Activated CD8-positive, alpha-beta memory T cell treated with anti-CD3 and anti-CD28 coated beads, Interleukin-2, amount 50 U/mL, for 24 hours (primary cell): ENCODE data around the gene CARNS1.

Experiments
- DNase-seq: peaks from one replicate; pipeline ENCODE4 v3.0.0-alpha.2; 2020; ENCODE audit errors: extremely low read depth

CARNS1 gene, protein sequence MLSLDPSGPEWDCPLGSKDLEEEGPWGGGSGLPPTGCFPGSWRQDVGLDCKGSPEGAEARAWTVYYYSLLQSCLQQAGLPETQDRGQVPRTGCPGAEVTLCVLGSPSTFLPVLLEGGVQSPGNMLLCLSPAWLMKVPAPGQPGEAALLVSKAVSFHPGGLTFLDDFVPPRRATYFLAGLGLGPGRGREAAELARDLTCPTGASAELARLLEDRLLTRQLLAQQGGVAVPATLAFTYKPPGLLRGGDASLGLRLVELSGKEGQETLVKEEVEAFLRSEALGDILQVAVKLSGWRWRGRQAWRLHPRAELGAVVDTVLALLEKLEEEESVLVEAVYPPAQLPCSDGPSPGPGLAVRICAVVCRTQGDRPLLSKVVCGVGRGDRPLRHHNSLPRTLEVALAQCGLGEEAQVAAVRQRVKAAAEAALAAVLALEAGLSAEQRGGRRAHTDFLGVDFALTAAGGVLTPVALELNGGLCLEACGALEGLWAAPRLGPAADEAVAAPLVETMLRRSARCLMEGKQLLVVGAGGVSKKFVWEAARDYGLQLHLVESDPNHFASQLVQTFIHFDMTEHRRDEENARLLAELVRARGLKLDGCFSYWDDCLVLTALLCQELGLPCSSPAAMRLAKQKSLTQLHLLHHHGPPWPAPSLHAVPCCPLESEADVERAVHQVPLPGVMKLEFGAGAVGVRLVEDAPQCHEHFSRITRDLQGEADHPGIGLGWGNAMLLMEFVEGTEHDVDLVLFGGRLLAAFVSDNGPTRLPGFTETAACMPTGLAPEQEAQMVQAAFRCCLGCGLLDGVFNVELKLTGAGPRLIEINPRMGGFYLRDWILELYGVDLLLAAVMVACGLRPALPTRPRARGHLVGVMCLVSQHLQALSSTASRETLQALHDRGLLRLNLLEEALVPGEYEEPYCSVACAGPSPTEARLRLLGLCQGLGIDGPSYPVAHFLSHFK

DNA sequence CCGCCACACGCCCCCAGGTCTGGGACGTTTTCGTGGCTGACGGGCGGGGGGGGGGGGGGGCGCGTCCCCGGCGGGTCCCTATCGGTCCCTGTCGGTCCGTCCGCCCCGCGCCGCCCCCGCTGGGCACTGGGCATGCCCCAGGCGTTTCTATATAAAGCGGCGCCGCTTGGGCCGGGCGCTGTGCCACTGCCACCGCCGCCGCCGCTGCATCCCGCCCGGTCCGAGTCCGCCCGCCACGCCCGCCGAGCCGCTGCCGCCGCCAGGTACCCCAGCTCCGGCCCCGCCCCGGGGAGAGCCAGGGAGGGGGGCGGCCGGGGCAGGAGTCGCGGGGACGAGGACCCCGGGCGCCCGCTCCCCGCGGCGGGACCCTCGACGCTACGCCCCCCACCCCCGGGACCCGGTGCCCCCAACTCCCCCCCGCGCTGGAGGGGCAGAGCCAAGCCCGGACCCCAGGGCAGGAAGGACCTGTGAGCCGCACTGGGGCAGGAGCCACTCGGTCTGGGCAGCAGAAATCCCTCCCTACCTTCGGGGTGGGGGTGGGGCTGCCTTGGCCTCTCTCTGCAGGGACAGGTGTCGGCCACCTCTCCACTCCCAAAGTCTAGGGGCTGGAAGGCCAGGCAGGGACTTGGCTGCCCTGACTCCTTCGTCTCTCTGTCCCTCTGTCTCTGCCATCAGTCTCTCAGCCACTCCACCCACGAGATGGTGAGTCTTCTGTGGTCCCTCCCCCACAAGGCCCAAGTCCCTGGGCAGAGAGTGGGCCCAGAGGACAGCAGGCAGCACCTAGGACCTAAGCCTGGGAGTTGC is at the start of gene CARNS1:
Gene CARNS1 (plus strand): TSS at position 178 of the 804 bp plus-strand sequence. CDS start 522 bp downstream, at position 700.
- DNase-seq: no peak

DNA sequence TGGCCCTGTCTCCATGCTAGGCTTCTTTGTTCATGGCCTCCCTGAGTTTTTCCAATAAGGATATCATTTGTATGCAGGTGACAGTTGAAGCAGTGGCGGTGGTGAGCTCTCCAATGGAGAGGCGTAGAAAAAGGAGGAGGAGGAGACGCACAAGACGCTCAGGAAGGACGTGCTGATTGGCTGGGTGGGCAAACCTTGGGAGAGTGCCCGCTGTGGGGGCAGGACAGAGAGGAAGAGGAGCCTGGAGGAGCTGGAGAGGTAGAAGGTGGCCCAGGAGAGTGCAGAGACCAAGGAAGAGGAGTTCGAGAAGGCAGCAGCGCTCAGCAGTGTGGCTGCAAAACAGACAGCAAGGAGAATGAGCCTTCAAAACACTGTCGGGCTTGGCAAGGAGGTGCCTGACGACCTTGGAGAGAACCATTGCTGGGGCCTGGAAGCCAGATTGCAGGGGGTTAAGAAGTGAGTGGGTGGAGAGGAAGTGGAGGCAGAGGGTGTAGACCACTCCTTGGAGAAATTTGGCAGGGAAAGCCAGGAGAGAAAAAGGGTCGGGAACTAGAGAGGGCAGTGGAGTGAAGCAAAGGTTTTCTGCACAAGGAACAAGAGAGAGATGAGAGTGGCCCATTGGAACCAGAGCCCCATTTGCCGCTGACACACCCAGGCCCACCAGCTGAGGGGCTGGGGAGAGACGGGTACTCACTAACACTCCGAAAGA is 49.6 kb upstream of the CARNS1 start:
- DNase-seq: no peak

DNA sequence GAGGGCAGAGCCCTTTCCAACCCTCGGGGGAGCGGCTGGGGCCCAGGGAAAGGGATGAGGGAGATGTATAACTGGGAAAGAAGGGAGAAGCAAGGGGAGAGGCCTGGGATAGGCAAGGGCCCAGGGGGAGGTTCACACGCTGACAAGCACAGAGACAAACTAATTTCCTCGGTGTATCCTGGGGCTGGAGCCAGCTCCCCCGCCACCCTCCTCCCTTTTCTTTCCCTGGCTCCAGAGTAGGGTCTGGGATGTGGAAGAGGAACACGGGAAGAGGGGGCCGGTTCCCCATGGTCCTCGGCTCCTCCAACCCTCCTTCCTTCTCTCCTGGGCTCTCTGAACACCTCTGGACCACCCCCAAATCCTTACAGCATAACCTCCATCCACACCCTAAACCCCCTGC is 48.9 kb upstream of the CARNS1 start:
- DNase-seq: no peak

DNA sequence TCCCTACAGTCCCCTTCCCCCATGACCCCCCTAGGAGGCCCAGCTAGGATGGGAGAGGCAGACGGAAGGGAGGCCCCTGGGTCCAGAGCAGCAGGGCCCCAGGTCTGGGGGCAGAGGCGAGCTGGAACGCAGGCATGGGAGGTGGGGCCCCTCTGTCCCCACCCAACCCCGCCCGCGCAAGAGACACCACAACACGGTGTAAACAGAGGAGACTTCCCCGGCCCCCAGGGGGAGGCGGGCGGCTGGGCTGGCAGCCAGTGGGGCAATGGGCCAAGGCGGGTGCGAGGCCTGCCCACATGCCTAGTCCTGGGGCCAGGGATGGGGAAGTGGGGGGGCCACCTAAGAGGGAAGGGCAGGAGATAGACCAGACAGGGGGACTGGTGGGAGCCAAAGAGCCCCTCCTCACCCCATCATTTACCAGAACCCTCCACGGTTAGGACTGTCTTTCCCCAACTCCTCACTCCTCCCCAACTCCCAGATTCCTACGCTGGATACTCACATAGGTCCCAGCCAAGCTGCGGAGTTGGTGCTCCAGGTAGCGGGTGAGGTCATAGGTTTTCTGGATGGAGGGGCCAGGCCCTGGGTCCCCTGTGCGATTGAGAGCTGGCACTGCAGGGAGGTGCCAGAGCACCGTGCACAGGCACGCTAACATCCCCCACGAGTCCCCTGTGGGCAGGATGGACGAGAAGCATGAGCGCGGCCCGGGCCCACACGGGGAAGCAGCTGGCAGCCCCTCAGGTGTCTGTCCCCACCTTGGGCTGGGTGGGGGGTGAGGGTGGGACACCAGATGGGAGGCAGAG is 48.3 kb upstream of the CARNS1 start:
- DNase-seq: no peak

DNA sequence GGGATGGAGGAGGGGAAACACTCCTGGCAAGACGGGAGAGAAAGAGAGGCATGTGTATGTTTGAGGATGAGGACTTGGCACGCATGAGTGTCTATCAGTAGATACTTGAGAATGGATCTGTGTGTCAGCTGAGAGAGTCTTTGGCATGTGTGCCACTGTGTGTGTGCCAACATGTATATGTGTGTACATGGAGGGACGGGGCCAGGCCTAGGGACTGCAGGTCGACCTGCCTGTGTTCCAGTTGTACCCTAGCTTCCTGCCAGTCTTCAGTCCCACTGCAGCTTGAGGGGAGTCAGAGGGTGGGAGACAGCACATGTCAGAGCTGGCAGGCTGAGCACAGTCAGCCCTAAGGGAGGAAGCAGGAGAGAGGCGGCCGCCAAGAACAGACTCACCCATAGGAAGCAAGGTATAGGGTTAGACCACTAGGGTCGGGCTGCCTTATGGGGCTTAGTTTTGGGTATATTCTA is 47.7 kb upstream of the CARNS1 start:
- DNase-seq: no peak

DNA sequence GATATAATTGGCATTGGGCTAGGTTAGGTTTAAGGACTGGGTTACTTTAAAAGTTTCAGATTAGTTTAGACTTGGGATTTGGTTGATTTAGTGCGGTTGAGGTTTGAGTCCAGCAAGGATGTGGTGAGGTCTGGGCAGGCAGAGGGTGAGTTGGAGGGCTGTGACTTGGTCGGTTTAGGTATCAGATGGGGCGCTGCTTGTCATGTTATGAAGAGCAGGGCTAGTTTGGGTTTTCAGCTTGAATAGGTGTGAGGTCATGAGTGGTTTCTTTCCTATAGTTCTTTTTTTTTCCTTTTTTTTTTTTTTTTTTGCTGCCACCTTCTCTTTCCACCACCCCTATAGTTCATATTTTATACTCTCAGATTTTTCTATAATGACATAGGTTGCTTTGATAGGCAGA is 46.9 kb upstream of the CARNS1 start:
- no peak for DNase-seq

DNA sequence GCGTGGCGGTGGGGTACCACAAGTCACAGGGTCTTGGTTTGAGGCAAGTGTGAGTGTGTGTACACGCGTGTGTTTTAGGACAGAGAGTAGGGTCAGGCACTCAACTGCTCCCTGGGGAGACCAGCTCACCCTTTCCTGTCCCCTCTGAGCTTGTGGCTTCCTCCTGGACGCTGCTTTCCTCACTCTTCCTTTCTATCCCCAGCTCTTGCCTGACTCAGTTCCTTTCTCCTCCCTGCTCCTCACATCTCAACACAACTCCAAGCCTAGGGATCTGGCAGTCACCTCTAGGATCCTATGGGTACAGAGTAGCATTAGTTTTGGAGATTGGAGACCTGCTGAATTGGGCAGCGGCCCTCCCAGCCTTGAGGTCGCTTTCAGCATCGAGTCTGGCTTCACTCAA is 46.2 kb upstream of the CARNS1 start:
- DNase-seq: no peak

DNA sequence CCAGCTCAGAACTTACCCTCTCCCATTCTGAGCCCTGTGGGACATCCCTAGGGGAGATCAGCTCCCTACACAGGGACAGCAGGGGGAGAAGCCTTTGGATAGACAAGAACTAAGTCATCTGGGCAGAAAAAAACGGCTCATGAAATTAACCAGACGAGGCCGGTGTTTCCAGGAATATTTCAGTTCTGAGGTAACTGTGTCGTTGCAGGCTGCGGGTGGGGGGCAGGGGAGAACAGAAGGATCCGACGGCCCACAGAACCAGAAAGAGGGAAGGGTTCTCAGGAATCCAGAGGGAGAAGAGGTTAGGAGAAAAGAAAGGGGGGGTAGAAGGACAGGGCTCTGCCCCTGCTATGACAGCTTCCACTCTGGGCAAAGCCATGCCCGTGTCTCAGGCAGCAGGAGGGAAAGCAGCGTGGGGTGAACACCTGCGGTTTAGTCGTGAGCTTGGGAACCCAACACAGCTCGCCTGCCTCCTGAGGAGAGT is 45.6 kb upstream of the CARNS1 start:
- DNase-seq: no peak

DNA sequence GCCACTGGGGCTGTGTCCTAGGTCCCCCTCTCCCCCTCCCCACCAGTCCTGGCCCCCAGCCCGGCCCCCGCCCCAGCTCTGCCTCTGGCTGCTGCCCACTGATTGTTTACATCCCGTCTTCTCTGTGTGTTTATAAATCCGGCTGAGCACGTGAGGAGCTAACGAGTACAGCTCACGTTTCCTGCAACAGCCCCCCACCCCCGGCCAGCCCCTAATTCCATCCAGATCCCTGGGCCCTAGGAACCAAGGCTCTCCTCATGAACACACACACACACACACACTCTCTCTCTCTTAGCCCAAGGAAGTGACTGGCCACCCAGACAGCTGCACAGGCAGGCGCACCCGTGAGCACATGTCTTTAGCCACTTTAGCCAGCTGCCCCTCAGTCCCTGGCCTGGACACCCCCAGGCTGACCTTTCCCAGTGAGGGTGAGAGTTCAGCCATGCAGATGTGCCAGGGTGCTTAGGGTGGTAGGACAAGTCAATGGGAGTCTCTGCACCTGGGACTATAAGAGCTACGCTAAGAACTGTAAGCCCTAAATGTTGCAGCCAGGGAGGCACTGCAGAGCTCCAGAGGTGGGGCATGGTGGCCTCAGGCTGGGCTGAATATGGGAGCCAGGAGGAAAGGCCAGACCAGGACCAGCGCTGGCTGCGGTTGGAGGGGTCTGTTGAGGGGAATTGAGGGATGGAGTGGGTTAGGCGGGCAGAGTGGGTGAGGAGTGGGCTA is 45.0 kb upstream of the CARNS1 start:
- no peak for DNase-seq

DNA sequence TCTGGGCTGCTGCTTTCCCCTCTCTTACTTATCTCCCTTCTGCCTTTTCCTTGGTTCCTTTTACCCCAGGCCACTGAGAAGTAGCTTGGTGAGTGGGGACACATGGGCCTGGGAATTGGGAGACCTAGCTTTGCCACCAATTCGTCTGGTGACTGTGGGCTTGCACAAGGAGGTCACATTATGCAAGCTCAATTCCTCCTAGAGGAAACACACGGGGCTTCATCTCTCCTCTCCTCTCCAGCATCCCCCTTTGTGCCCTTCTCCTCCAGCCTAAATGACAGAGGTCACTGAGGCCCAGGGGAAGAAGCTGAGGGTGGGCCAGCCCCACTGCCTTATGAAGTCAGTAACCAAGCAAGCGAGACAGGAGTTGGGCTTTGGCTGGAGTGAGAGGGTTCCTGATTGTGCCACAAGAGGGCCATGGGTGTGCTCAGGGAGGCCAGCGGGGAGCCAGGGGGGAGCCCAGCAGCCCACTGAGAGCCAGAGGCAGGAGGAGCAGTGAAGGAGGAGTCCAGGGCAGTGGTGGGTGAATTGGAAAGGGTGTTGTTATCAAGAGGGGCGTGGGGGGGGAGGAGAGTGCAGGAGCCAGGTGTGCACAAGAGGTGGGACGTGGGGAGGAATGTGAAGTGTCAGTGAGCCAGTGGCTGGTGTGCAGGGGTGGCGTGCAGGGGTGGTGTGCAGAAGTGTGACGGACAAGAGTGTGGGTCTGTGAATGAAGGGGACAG is 44.1 kb upstream of the CARNS1 start:
- DNase-seq: no peak

DNA sequence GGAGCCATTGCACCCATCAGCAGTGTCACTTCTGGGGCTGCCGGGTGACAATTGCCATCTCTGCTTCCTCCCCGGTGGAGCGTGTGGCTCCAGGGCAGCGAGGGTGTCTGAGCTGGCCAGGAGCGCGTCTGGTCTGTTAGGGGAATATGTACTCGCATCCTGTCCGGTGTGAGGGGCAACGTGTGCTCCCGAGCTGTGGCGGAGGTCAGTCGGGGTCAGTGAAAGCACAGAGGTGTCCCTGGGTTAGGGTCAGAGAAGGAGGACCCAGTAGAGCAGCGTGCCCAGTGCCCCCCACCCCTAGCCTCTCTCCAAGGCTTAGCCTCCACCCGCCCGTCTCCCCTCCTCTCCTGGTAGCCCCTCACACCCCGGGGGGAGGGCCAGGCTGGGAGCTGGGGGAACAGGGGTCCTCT is 43.6 kb upstream of the CARNS1 start:
- no peak for DNase-seq

DNA sequence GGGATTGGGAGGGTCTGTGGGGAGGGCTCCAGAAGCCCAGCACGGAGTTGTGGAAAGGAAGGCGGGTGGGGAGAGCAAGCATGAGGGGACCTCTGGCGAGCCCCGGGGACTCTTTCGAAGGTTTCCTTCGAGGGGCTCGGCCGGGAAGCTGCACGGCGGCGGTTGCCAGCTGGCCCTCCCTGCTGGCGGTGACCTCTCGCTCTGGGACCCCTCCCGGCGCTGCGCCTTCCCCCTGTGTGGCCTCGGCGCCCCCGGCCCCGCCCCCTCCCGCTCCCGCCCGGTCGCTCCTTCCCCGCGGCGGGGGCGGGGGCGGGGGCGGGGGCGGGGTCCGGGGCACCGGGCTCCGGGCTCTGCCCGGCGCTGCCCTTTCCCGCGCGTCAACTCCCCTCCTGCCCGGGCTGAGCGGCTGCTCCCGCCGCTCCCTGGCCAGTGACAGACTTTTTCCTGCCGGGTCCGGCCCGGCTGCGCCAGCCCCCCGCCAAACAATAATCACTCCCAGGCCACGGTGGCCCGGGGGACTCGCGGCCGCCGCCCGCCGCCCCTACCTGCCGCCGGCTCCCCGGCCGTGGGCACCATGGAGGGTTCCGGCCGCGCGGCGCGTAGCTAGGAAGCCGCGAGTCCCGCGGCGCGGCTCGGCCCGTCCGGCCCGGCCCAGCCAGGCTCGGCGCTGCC is 43.0 kb upstream of the CARNS1 start:
- DNase-seq: no peak

DNA sequence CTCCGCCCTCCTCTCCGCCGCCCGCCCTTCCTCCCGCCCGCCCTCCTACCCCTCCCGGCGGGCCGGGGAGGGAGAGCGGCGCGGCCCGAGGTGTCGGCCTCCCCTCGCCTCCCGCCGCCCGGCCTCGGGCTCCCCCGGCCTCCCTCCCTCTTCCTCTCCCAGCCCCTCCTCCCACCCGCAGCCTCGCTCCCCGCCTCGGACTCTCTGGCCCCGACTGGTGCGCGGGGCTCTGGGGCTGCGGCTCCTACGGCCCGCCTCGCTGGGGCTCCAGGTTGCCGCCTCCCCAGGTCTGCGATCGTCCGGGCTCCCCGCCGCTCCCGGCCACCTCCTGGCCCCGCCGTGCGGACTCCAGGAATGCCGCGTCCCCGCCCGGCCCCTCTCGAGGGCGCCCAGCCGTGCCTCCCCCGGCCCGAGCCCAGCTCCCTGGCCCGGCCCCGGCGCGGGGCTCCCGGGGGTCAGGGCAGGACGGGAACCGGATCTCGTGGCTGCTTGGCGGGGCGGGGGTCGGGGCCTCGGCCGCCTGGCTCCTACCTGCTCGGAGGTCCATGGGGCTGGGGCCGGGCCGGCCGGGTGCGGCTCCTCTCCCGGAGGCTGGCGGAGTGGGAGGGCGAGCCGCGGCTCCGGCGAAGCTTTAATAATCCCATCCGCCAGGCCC is 42.4 kb upstream of the CARNS1 start, which contains the start of gene CLCF1:
Gene CLCF1 (minus strand): TSS at position 606 of the 655 bp plus-strand sequence. CDS start 59 bp downstream, at position 547.
- no peak for DNase-seq

DNA sequence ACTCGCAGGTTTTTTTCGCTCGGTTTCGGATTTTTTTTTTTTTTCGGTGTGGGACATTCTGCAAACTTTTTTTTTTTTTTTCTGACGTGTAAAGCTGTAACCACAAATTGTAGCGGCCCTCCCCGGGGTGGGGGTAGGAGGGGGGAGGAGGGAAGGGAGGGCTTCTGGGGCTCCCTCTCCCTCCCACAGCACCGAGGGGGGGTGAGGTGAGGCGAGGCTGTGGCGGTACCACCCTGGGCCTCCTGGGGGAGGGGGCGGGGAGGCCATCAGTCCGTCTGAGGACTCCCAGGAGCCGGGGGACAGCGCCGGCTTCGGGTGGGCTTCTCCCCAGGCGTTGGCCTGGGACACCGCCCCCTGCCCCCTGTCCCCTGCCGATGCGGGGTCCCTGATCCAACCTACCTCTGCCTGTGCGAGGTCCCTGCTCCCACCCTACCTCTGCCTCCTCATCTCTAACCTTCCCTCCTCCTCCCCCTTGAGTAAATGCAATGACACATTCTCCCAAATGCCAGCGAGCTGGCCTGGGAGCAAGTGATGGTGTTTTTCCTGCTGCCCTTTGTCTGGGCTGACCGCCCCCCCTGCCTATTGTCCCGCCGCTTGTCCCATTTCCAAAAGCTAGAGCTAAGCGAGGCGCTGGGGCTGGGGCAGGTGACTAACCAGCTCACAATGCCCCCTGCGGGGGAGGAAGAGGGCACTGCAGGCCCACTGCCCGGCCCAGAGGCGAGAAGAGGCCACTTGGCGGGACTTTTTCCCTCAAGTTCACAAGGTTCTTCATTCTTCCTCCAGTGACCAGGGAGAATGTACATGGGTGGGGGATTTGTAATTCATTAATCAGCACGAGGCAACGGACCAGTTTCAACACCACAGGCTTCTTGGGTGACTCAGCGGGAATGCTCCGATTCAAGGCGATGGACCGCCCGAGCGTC is 41.6 kb upstream of the CARNS1 start:
- no peak for DNase-seq

DNA sequence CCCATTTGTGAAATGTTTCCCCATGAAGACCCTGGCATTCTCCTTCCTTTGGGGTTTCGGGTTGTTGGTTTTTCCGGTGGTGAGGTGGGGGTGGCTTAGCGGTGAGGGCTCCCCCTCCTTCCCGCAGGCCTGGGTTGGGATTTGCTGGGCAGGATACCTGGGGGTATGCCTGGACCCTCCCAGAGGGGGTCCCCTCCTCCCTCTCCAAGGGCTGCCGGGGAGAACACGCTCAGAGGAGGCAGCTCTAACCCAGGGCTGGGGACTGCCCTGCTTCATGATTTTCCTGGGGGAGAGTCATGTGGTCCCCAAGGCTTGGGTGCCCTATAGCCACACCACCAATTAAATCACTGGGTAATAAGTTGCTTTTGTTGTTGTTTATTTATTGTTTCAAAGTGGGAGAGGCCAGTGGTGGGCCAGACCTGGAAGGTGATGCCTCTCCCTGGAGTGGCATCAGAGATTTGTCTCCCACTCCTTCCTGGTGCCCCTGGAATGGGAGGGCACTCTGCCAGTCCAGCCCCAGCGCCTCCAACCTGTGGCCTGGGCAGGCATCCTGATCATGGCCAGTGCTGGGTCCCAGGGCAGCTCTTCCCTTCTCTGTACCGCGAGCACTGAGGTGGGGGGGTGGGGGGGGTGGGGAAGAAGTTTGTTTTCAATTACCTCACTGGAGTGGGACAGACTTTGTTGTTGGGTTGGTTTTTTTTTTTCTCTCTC is 40.8 kb upstream of the CARNS1 start:
- DNase-seq: no peak
